ENCODE data around the gene ZNF462. TPM values are rescaled to one million over a fixed set of nuclear protein-coding genes. Genes with fewer than 3 reads are reported as not detected.

ZNF462 gene
- total RNA-seq, 1 experiment from 2014 or later = 3.9 TPM

DNA sequence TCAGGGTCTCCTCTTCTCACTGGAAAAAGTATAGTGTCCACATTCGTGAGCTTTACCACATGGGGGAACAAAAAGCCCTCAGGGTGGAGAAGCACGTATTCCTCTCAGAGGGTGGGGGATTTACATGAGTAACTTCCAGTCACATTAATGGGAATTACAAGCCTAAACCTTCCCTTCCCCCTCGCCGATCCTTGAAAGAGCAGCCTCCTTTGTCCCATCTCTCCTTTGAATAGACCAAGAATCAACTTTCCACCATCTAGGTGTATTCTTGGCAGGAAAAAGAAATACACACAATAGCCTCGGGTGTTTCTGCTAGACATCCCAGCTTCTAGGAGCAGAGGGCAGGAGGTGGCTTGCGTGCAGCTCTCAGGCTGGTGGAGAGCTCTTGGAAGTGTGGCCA is 144.4 kb downstream of the ZNF462 start:
- DNase-seq (ENCODE audit: low read depth) = no peak
- in situ Hi-C loops (cut with HindIII; ENCODE audit: low pct_unique_long_range_greater_than_20kb, low sequenced_read_pairs) = no loop called here

DNA sequence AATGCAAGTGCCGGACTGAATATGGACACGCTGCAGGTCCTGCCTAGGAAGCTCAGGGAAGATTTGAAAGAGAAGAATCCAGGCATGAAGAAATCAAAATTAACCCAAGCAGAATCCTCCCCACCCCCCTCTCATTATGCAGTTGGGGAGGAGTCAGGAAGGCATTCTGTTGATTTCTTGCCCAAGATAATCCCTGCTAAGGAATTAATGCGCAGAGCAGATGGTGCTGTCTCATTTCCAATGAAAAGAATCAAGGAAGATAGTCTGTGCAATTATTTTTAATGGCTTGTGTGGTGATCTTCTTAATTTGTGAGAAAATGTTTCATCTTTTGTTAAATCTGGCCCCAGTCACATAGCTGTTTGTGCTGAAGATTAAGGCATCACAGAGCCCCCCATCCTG is 145.0 kb downstream of the ZNF462 start:
- in situ Hi-C loops (cut with HindIII; ENCODE audit: low pct_unique_long_range_greater_than_20kb, low sequenced_read_pairs) = no loop called here

DNA sequence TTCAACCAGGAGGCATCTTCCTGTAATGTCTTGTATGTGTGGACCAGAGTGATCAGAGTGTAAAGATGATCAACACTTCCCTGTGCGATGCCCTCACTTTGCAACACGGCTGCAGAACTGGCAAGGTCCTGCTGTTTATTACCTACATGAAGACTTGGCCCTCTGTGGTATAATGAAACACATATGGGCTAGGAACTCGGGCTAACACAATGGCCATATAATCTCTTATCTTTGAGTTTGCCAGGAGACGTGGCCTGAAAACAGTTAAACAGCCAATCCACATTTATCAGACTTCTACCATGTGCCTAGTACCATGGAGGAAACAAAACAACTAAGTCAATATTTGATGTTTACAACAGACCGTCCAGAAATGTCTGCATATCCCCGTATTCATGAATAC is 145.5 kb downstream of the ZNF462 start:
- DNase-seq (ENCODE audit: low read depth) = no peak
- in situ Hi-C loops (cut with HindIII; ENCODE audit: low pct_unique_long_range_greater_than_20kb, low sequenced_read_pairs) = no loop called here

More for the DNA sequence above, 145.0 kb downstream of the ZNF462 start:
- DNase-seq (ENCODE audit: low read depth) = no peak

DNA sequence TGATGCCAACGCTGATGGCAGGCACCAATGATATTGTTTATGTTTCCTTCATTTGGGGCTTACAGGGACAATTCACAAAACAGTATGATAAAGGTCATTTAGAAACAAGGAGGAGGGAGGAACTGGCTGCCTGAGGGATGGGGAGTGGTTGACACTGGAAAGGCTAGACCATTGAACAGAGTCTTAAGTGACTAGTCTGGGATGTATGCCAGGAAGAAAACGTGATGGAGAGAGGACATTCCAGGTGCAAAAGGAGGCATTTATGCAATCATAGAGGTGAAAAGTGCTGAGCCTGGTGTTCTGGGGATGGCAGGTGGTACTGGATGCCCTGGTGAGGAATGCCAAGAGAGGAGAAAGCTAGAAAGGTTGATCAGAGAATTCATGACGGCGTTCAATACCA is 153.4 kb downstream of the ZNF462 start:
- no peak for DNase-seq (ENCODE audit: low read depth)
- in situ Hi-C loops (cut with HindIII; ENCODE audit: low pct_unique_long_range_greater_than_20kb, low sequenced_read_pairs) = no loop called here

DNA sequence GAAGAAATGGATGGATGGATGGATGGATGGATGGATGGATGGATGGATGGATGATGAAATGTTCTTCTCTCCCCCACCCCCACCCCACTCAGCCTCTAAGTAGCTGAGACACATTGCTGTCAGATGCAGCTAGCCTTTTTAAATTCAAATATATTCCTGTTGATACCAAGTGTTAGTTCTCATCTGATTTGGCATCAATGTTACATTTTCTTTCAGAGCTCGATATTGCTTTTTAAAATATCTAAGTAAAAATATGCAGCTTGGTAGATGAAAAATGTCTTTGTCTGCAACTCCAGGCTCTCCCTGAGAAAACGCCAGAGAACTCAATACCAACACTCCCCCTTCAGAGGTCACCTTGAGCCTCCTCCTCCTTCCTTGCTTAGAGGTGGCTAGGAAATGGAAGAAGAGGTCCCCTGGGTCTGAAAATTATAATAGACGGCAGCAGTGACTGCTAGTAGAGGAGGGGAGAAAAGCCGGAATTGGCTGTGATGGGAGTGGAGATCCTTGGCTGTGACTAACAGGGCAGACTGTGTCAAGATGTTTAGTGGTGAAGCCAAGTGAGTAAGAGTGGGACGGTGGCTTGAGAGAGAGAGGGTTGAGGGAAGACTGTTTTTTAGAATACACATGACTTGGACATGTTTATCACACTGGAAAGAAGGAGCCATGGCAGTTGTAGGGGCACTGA is 156.0 kb downstream of the ZNF462 start:
- no peak for DNase-seq (ENCODE audit: low read depth)
- in situ Hi-C loops (cut with HindIII; ENCODE audit: low pct_unique_long_range_greater_than_20kb, low sequenced_read_pairs) = no loop called here

DNA sequence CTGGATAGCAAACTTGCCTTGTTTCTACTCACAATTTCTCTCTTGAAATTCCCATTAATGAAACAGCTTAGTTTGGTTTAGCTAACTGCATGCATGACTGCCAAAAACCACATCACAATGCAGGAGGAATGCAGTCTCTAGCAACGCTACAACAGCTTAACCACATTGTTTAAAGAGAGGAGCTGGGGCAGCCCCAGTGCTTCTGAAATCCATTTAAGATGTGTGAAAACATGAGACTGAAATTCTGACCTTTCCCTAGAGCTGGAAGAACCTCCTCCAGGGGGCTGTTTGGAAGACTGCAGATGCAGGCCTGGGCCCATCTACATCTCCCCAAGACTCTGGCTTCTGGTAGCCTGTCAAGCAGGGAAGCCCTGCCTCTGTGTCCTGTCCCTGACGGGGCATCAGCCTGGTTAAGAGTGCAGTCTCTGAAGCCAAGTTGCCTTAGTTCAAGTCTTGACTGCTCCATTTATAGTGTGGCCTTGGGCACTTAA is 157.1 kb downstream of the ZNF462 start:
- in situ Hi-C loops (cut with HindIII; ENCODE audit: low pct_unique_long_range_greater_than_20kb, low sequenced_read_pairs) = no loop called here
- peak; percentile 84 for DNase-seq (ENCODE audit: low read depth)

DNA sequence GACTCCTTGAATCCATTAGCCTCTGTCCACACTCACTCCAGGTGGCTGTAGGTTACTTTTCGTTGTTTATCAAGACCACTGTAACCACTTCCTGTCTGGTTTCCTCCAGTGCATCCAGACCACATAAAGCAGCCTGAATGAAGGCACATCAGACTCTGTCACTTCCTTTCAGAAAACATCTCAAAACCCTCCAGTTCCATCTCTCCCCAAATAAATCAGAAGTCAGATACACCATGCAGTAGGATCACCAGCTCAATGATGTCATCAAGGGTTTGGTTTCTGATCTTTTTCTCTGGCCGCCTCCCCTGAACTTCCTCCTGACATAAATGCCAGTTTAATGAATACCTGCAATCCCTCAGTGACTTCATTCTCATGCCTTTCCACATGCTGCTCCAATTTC is 161.2 kb downstream of the ZNF462 start:
- peak; percentile 15 for DNase-seq (ENCODE audit: low read depth)
- in situ Hi-C loops (cut with HindIII; ENCODE audit: low pct_unique_long_range_greater_than_20kb, low sequenced_read_pairs) = no loop called here

DNA sequence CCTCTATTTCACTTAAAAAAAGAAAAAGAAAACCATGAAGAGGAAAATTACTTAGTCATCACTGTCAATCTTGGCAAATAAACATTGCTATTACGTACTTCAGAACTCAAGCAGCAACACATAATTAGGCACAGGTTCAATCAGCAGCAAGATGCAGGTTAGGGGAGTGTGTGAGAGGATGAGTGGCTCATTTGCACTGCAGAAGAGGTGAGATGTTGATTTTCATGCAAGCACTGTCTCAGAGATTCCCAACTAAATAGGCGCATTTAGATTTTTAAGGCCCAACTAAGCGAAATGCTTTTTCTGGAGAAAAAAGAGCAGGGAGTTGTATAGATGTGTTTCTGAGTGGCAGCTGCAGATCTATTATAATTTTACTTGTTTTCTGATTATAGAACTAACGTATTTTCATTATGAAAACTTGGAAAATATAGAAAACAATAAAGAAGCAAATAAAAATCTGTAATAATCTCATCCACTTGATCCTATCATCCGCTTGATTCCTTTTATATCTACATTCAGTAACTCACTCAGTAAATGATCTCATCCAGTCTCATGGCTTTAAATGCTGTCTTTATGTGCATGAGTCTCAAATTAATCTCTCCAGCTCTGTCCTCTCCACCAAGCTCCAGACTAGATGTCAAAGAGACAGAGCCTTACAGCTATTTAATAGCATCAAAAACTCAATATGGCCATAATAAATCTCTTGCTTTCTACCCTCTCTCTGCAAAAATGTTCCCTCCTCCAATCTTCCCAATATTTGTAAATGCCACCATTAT is 162.5 kb downstream of the ZNF462 start:
- DNase-seq (ENCODE audit: low read depth) = no peak
- in situ Hi-C loops (cut with HindIII; ENCODE audit: low pct_unique_long_range_greater_than_20kb, low sequenced_read_pairs) = no loop called here

DNA sequence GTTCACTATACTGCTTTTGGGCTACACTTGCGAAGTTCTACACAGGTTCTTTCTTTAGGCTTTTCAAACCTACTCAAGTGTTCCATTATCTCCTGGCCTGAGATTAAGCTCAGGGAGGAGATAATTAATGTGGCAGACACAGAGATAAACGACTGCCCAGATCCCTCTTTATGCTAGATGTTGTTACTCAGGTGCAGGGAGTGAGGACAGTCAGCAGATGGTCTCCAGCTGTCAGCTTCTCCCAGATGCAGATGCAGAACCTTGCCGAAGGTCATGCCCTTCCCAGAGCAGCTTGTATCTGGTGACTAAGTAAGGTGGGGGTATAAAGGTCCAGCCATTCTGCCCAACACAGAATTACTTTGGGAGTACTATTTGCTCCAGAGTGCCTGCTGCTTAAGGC is 166.2 kb downstream of the ZNF462 start:
- in situ Hi-C loops (cut with HindIII; ENCODE audit: low pct_unique_long_range_greater_than_20kb, low sequenced_read_pairs) = no loop called here
- DNase-seq (ENCODE audit: low read depth) = no peak

DNA sequence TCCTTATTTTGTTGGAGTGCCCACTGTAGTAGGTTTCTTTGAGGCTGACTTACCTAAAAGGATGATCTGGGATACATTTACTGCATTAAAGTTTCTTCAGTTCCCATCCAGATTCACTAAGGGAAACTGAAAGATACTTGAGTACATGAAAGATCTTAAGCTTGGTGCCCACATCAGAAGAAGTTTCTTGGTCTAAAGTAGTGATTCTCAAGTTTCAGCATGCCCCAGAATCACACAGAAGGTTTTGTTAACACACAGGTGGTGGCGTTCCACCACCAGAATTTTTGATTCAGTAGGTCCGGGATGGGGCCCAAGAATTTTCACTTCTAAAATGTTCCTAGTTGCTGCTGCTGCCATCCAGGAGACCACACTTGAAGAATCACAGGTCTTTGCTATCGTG is 171.0 kb downstream of the ZNF462 start:
- in situ Hi-C loops (cut with HindIII; ENCODE audit: low pct_unique_long_range_greater_than_20kb, low sequenced_read_pairs) = no loop called here
- DNase-seq (ENCODE audit: low read depth) = no peak

DNA sequence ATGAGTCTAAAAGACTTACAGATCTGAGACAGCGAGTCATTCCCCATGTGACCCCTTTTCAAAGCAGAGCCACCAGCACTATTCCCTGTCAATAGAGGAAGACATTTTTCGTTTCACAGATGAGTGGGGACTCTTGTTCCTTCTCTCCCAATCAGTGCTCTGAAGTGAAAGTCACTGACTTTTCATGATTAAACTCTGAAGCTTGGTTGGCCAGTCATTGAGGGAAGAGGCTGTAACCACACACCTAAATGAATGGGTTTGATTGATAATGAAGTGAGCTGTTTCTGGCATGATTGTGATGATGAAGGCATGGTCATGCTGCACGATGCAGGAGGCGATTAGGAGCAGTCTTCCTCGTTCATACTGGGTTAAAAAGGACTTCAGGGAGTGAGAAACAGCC is 171.9 kb downstream of the ZNF462 start:
- in situ Hi-C loops (cut with HindIII; ENCODE audit: low pct_unique_long_range_greater_than_20kb, low sequenced_read_pairs) = no loop called here
- DNase-seq (ENCODE audit: low read depth) = no peak

DNA sequence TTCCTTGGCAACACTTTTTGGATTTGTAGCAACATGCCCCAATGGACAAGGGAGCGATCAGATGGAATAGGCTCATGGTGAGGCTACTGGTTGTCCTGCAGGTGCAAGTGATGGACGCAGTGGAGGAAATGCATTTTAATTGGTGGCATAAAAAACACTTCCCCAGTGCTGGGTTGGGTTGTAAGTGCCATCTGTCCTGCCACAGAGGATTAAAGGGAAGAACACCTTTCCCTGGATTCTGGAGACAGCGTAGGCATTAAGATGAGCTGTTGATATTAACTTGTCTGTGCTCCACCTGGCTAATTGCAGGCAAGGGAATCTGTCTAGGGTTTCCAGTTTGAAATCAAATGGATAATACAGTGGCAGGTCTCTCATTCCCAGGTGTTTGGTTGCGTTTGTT is 173.4 kb downstream of the ZNF462 start:
- no peak for DNase-seq (ENCODE audit: low read depth)
- in situ Hi-C loops (cut with HindIII; ENCODE audit: low pct_unique_long_range_greater_than_20kb, low sequenced_read_pairs) = no loop called here

DNA sequence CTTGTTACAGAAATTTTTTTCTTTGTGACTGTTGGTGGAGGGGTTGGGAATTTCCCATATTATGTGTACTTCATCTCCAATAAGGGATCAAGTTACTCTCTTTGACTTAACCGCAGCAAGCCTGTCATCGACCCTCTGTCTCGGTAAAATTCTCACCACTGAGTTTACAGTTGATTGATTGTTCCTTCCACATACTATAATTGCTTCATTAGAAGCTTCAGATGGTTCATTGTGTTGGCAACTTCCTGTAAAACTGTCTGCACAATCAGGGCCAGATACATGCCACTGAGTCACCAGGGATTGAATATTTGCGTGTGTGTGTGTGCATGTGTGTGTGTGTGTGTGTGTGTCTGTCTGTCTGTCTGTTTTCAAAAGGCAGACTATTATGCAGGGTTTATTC is 176.6 kb downstream of the ZNF462 start:
- in situ Hi-C loops (cut with HindIII; ENCODE audit: low pct_unique_long_range_greater_than_20kb, low sequenced_read_pairs) = no loop called here
- DNase-seq (ENCODE audit: low read depth) = no peak

DNA sequence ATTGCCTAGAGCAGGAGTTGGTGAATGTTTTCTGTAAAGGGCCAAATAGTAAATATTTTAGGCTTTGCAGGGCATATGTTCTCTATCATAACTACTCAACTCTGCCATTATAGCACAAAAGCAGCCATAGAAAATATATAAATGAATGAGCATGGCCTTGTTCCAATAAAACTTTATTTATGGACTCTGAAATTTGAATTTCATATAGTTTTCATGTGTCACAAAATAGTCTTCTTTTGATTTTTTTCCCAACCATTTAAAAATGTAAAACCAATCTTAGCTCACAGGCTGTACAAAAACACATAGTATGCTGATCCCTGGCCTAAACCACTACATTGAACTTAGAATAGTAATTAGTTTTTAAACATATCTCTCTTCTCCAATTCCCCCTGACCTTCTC is 179.6 kb downstream of the ZNF462 start:
- no peak for DNase-seq (ENCODE audit: low read depth)
- in situ Hi-C loops (cut with HindIII; ENCODE audit: low pct_unique_long_range_greater_than_20kb, low sequenced_read_pairs) = no loop called here

DNA sequence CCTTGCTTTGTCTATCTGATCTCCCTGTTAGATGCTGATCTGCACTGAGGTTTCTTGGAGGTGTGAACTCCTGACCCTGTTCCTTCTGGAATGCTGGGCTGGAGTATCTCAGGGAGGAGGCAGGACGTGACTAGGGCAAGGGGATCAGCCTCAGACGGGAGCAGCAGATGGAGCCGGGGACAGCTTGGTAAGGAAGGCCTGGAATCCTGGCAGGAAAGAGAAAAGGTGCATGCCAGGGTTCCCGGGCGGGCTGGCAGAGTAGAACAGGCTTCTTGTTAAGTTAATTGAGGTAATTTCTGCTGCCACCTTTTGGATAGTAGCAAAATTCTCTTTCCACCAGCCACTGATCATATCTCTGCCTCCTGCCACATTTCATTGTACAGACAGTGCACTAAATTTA is 180.9 kb downstream of the ZNF462 start:
- in situ Hi-C loops (cut with HindIII; ENCODE audit: low pct_unique_long_range_greater_than_20kb, low sequenced_read_pairs) = no loop called here
- no peak for DNase-seq (ENCODE audit: low read depth)

DNA sequence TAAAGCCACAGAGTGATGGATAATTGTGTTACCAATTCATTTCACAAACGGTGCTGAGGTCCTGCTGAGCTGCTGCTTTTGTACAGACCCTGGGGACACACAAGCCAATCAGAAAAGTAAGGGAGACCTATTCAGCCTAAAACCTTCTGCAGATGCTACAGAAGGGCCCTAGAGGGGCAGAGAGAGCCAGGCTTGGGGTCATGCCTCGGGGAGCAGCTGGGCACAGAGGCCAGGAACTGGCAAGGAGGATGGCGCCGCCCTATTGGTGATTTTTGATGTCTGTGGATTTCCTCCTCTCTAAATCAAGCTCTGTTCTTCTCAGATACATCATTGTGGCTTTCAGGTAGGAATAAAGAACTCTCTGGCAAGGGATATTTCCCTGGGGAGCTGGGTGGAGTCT is 181.9 kb downstream of the ZNF462 start:
- in situ Hi-C loops (cut with HindIII; ENCODE audit: low pct_unique_long_range_greater_than_20kb, low sequenced_read_pairs) = no loop called here

DNA sequence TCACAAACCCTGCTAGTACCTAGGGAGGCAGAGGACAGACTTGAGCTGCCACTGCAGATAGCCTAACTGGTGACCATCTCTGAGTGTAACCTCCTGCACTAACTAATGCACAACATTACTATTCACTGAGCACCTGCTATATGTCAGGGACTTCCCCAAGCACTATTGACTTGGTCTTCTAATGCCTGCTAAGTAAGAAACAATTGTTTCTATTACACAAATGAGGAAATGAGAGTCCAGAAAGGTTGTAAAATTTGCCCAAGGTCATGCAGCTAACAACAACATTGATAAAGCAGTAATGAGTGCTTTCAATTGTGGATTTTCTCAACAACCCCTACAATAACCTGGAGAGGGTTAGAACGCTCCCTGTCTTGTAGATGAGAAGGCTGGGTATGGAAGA is 183.7 kb downstream of the ZNF462 start:
- no peak for DNase-seq (ENCODE audit: low read depth)
- in situ Hi-C loops (cut with HindIII; ENCODE audit: low pct_unique_long_range_greater_than_20kb, low sequenced_read_pairs) = no loop called here

More for the DNA sequence above, 181.9 kb downstream of the ZNF462 start:
- DNase-seq (ENCODE audit: low read depth) = no peak

DNA sequence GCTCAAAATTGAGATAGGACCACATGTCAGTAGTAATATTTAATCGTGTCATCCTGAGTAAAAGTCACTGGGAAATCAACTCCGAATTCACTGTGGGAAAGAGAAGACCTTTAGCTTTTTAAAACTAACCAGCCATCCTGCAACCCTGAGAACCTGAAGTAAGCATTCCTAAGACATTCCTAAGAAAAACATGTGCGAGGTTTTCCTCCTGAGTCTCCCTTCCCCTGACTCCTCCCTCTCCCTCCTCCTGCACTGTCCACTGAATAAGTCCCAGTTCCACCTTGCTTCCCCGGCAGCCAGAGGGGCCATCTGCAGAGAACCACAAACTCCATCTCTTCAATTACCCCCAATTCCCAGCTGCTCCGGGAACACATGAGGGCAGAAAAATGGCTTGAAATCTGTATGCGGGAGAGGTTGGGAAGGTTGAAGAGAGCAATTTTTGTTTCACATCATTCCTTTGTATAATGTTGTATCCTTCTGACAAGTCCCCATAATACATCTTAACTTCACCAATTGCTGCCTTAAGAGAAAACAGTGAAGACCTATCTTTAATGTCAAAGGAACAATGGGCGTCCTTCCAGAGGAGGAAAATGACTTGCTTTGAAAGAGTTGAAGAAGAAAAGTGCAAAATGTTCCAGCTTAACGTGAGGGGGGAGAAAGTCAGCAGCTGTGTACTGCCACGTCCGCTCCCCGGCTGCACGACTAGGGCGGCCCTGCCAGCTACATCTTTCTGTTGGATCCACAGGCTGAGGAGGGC is 186.3 kb downstream of the ZNF462 start:
- no peak for DNase-seq (ENCODE audit: low read depth)
- in situ Hi-C loops (cut with HindIII; ENCODE audit: low pct_unique_long_range_greater_than_20kb, low sequenced_read_pairs) = no loop called here

DNA sequence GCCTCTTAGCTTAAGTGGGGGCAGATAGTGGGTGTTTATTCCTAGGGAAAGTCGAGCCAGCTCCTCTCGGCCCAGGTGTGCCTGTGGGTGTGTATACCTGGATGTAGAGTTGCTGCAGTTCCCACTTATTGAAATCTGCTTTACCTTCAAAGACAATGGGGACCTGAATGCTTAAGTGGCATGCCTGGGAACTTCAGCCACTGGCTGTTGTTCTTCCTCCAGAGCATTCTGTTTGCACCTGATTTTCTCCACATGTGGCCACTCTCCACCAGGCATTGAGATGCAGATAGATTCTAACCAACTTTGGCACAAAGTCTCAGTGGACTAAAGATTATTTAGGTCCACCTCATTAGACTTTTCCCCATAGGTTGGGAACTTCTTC is 186.8 kb downstream of the ZNF462 start:
- in situ Hi-C loops (cut with HindIII; ENCODE audit: low pct_unique_long_range_greater_than_20kb, low sequenced_read_pairs) = no loop called here
- no peak for DNase-seq (ENCODE audit: low read depth)

Data from Caki2 (cell line).